HepG2 (cell line): ENCODE data around the gene SNN. TPM values are rescaled to one million over a fixed set of nuclear protein-coding genes. Genes with fewer than 3 reads are reported as not detected.
A peak's percentile ranks its signal among the peaks of the same experiment; 100 is the strongest.

Experiments used
- ARID5B ChIP-seq: IDR thresholded peaks from 2 replicates; pipeline ENCODE4 v1.4.0; 2020; ENCODE audit warnings: mild to moderate bottlenecking, missing genetic modification reagents
- BHLHE40 ChIP-seq: IDR thresholded peaks from 2 replicates; pipeline ENCODE4 v1.6.1; 2011; ENCODE audit warnings: low read length, improper control_type of control experiment
- DMAP1 ChIP-seq: IDR thresholded peaks from 2 replicates; pipeline ENCODE4 v1.6.1; 2016
- EZH2 ChIP-seq: conservative IDR thresholded peaks from 2 replicates; pipeline ENCODE4 v1.6.1; 2012; ENCODE audit warnings: mild to moderate bottlenecking, low read depth, low read length, moderate library complexity
- KDM1A ChIP-seq: IDR thresholded peaks from 2 replicates; pipeline ENCODE4 v1.6.1; 2016; ENCODE audit warnings: missing compliant biosample characterization
- KDM4B ChIP-seq: sonication (generic); formaldehyde crosslinking; IDR thresholded peaks from 2 replicates; pipeline ENCODE4 v1.4.0; 2020; ENCODE audit warnings: missing genetic modification reagents
- MBNL3 ChIP-seq: fragments of 250-450 bp; sonication (Bioruptor Pico); conservative IDR thresholded peaks from 2 replicates; pipeline ENCODE4 v1.8.0; 2022; ENCODE audit warnings: mild to moderate bottlenecking, inconsistent platforms
- MEF2D ChIP-seq: sonication (generic); formaldehyde crosslinking; IDR thresholded peaks from 2 replicates; pipeline ENCODE4 v1.5.1; 2020; ENCODE audit warnings: mild to moderate bottlenecking, missing genetic modification reagents
- NFATC3 ChIP-seq: sonication (generic); formaldehyde crosslinking; IDR thresholded peaks from 2 replicates; pipeline ENCODE4 v1.5.1; 2020; ENCODE audit warnings: mild to moderate bottlenecking, missing genetic modification reagents
- NFE2L1 ChIP-seq: sonication (generic); formaldehyde crosslinking; IDR thresholded peaks from 2 replicates; pipeline ENCODE4 v1.4.0; 2020; ENCODE audit warnings: missing genetic modification reagents, mild to moderate bottlenecking, borderline replicate concordance
- SSRP1 ChIP-seq: IDR thresholded peaks from 2 replicates; pipeline ENCODE4 v1.6.1; 2016; ENCODE audit warnings: control low read depth
- TEAD3 ChIP-seq: optimal IDR thresholded peaks from 2 replicates; pipeline ENCODE3; 2016; ENCODE audit warnings: borderline replicate concordance
- TFDP2 ChIP-seq: sonication (generic); formaldehyde crosslinking; IDR thresholded peaks from 2 replicates; pipeline ENCODE4 v1.4.0; 2020; ENCODE audit warnings: missing genetic modification reagents
- THAP9 ChIP-seq: sonication (generic); formaldehyde crosslinking; IDR thresholded peaks from 2 replicates; pipeline ENCODE4; 2020; ENCODE audit warnings: missing genetic modification reagents, mild to moderate bottlenecking, borderline replicate concordance
- XRCC5 ChIP-seq: fragments of 200-400 bp; formaldehyde crosslinking; optimal IDR thresholded peaks from 2 replicates; pipeline ENCODE3; 2017; ENCODE audit warnings: mild to moderate bottlenecking, low read length
- ZBTB33 ChIP-seq: sonication (generic); formaldehyde crosslinking; IDR thresholded peaks from 2 replicates; pipeline ENCODE4 v1.4.0; 2020; ENCODE audit warnings: missing genetic modification reagents
- ZMAT5 ChIP-seq: sonication (generic); formaldehyde crosslinking; IDR thresholded peaks from 2 replicates; pipeline ENCODE4 v1.5.0; 2020; ENCODE audit warnings: mild to moderate bottlenecking, low read depth, missing genetic modification reagents, borderline replicate concordance
- ZNF670 ChIP-seq: sonication (generic); formaldehyde crosslinking; IDR thresholded peaks from 2 replicates; pipeline ENCODE4 v1.8.0; 2022; ENCODE audit warnings: mild to moderate bottlenecking, missing genetic modification reagents, borderline replicate concordance
- ZNF713 ChIP-seq: sonication (generic); formaldehyde crosslinking; IDR thresholded peaks from 2 replicates; pipeline ENCODE4 v1.4.0; 2020; ENCODE audit warnings: mild to moderate bottlenecking, missing genetic modification reagents
- polyA plus RNA-seq, 8 experiments: library from polyadenylated mRNA; depleted of rRNA in 3 of 8; stranded (reverse) in 7 of 8; unstranded in 1 of 8; fragments of >200 nt; fragmentation: Illumina TruSeq in 4 of 8; extraction: Trizol in 4 of 8; gene quantifications; 2 replicates each; pipeline versions ENCODE4 v1.2.1 to v1.2.3, GENCODE V29; 2011 to 2016; ENCODE audit warnings: low read depth in 4 of 8, missing spikeins in 1 of 8, mixed read lengths in 1 of 8; ENCODE audit not compliant: insufficient read depth in 1 of 8
- total RNA-seq, 5 experiments: library from RNA; depleted of rRNA; stranded (reverse); fragments of >200 nt; fragmentation: Illumina TruSeq; extraction: Trizol; gene quantifications; 2 replicates each; pipeline ENCODE4 v1.2.3, GENCODE V29; 2016; ENCODE audit warnings: low read depth in 1 of 5

The SNN gene
- total and polyA plus RNA-seq, 2 of the 13 experiments (the other 11 are each of a cell fraction or from before 2014, with no cell fraction given), result 5.2 to 8.4 TPM

- TF ChIP-seq THAP9 (CRISPR knock-in tag), result peak; percentile 54; the same call in 1 of the 2 replicates
- TF ChIP-seq XRCC5, result peak; percentile 84
- TF ChIP-seq SSRP1 (CRISPR knock-in tag), result peak; percentile 57; the same call in 1 of the 2 replicates
- TF ChIP-seq KDM4B, result peak; percentile 90
- no peak for TF ChIP-seq MBNL3 (CRISPR knock-in tag)
- peak; percentile 37 for TF ChIP-seq TFDP2 (CRISPR knock-in tag)
- TF ChIP-seq ZNF670 (CRISPR knock-in tag), result no peak
- peak; percentile 77 for TF ChIP-seq TEAD3
- TF ChIP-seq KDM1A (CRISPR knock-in tag), result peak; percentile 28; the same call in 1 of the 2 replicates
- no peak for TF ChIP-seq ZNF713
- TF ChIP-seq ZMAT5 (CRISPR knock-in tag), result no peak
- peak; percentile 68 for TF ChIP-seq BHLHE40
- peak; percentile 54; the same call in 1 of the 2 replicates for TF ChIP-seq MEF2D (CRISPR knock-in tag)
- TF ChIP-seq NFE2L1 (CRISPR knock-in tag), result no peak
- TF ChIP-seq ARID5B (CRISPR knock-in tag), result peak; percentile 71
- TF ChIP-seq DMAP1, result peak; percentile 61; the same call in 1 of the 2 replicates
- TF ChIP-seq ZBTB33 (CRISPR knock-in tag), result peak; percentile 68
- TF ChIP-seq NFATC3 (CRISPR knock-in tag), result no peak
- no peak for TF ChIP-seq EZH2
Measured at GRCh38 chr16:11675561-11676511, 7.6 kb downstream of the SNN start (continued).
